ENCODE results near the gene MRPS18C.

GRCh38 chr4:83454686-83455085 is 1.2 kb upstream of the MRPS18C start:
- TF ChIP-seq GATA2 (IDR thresholded peaks at IDR 0.05; ENCODE audit: low read depth, low read length) = no peak
- no peak for TF ChIP-seq GATA3 (IDR thresholded peaks at IDR 0.05; ENCODE audit: low read depth, low read length)
